NK-92 (cell line): Measurements from ENCODE around the gene BMP2K.

Source experiments
- DNase-seq: peaks from one replicate; lab custom pipeline; 2025; ENCODE audit not compliant: unreplicated experiment; lab: John Stamatoyannopoulos, UW

BMP2K gene

GRCh38 chr4:78776079-78776728 lies at the start of gene BMP2K:
BMP2K (plus strand) TSS chr4:78776350; CDS start chr4:78776544, 194 bp downstream.
- no peak for DNase-seq

- no peak for DNase-seq
Measured at GRCh38 chr4:78726546-78726945, 49.6 kb upstream of the BMP2K start.

- no peak for DNase-seq
Measured at GRCh38 chr4:78732332-78733104, 43.6 kb upstream of the BMP2K start.

GRCh38 chr4:78734441-78735162 lies 41.5 kb upstream of the BMP2K start:
- DNase-seq = no peak

GRCh38 chr4:78735697-78736096 lies 40.5 kb upstream of the BMP2K start:
- DNase-seq = no peak

GRCh38 chr4:78737035-78737434 lies 39.1 kb upstream of the BMP2K start:
- no peak for DNase-seq

GRCh38 chr4:78737973-78738372 lies 38.2 kb upstream of the BMP2K start:
- no peak for DNase-seq

- no peak for DNase-seq
Measured at GRCh38 chr4:78742300-78742699, 33.9 kb upstream of the BMP2K start.

GRCh38 chr4:78747475-78747922 lies 28.7 kb upstream of the BMP2K start:
- DNase-seq = no peak

GRCh38 chr4:78748381-78748780 lies 27.8 kb upstream of the BMP2K start:
- DNase-seq = no peak

- no peak for DNase-seq
Measured at GRCh38 chr4:78749258-78749971, 26.7 kb upstream of the BMP2K start.

- DNase-seq = no peak
Measured at GRCh38 chr4:78749972-78750727, 26.0 kb upstream of the BMP2K start.

GRCh38 chr4:78753091-78753490 lies 23.1 kb upstream of the BMP2K start:
- DNase-seq = no peak

GRCh38 chr4:78754872-78755271 lies 21.3 kb upstream of the BMP2K start:
- no peak for DNase-seq

GRCh38 chr4:78756137-78756536 lies 20.0 kb upstream of the BMP2K start:
- no peak for DNase-seq

- no peak for DNase-seq
Measured at GRCh38 chr4:78756776-78757175, 19.4 kb upstream of the BMP2K start.

GRCh38 chr4:78757574-78757973 lies 18.6 kb upstream of the BMP2K start:
- DNase-seq = no peak

GRCh38 chr4:78758085-78758484 lies 18.1 kb upstream of the BMP2K start:
- no peak for DNase-seq

GRCh38 chr4:78762529-78762928 lies 13.6 kb upstream of the BMP2K start:
- no peak for DNase-seq

- no peak for DNase-seq
Measured at GRCh38 chr4:78763251-78763650, 12.9 kb upstream of the BMP2K start.
